HG03469 (cell line): ENCODE results near the gene TTC33.
"Not testable (repeated sequence)": the region's sequence is repeated elsewhere in the genome, so short reads cannot be mapped to it uniquely, and the experiment has no call there.

Experiments
- ATAC-seq: cut with Tn5 transposase; IDR thresholded peaks from one replicate; pipeline ENCODE4 v1.9.1; 2021; ENCODE audit warnings: mild to moderate bottlenecking, moderate library complexity, moderate number of reproducible peaks; ENCODE audit not compliant: unreplicated experiment

TTC33 gene, protein sequence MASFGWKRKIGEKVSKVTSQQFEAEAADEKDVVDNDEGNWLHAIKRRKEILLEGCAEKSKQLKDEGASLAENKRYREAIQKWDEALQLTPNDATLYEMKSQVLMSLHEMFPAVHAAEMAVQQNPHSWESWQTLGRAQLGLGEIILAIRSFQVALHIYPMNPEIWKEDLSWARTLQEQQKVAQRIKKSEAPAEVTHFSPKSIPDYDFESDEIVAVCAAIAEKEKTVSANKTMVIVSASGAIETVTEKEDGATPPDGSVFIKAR

DNA sequence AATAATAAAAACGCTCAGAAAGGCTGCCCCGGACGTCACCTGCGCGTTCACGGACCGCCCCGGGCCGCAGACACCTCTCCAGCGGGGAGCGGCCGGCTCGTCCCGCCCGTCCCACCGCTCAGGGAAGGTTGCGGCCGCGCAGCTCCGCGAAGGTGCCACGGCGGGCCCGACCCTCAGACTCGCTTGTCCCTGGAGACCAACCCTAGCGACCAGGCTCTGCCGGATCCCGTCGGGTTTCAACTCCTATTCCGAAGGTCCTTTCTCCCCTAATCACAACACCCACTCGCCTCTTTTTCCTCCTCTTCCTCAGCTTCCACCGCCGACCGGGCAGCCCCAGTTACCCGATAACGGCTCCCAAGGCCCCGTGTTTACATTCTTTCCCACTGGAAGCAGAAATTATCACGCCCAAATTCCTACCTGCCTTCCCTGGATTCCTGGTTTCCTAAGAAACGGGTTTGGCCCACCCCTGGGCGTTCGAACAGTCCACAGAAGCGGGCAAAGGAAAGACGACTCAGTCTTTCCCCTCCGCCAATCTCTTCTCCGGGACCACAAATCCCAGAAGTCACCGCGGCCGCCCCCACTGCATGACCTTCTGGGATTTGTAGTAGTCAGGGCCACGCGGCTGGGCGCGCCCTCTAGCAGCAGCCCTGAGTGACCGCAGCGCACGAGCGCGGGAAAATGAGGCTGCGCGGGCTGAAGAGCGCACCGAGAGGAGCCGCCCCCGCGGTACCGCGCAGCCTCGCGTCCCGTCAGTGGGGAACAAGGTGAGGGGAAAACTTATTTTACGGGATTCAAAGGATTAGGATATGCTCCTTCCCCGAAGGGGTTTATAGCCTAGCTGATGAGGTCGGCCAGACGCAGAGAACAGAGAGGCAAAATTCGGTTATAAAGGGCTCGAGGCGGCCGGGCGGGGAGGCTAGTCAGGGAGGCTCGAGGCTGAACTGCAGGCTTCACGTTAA is at the start of gene TTC33:
TTC33 (minus strand) TSS at position 555 of the 959 bp plus-strand sequence. CDS start 8,943 bp downstream, outside the sequence.
- peak; percentile 86 for ATAC-seq

DNA sequence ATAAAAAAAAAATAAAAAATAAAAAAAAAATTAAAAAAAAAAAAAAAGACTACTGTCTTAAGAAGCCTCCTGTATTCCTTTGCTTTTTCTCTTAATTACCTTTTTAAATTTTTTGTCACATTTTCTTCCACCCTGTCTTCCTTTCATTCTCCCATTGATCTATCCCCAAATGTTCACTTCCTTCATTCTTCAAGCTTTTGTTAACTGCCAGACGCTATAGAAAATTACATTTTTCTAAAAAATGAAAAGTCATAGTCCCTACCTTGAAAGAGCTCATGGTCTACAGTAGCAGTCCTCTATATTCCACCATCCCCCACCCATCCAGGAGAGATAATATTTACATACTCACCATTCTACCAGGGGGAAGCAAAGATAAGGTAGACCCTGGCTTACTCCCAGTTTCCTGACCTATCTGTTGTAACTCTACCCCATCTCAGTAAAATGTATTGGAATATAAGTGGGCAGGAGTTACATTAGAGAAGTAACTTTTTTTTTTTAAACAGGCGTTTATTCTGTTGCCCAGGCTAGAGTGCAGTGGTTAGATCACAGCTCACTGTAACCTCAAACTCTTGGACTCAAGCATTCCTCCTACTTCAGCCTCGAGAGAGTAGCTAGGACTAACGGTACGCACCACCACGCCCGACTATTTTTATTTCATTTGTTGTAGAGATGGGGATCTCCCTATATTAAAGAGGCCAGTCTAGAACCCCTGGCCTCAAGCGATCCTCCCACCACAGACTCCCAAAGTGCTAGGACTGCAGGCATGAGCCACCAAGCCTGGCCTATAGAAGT is 46.2 kb upstream of the TTC33 start:
- ATAC-seq, result no peak

DNA sequence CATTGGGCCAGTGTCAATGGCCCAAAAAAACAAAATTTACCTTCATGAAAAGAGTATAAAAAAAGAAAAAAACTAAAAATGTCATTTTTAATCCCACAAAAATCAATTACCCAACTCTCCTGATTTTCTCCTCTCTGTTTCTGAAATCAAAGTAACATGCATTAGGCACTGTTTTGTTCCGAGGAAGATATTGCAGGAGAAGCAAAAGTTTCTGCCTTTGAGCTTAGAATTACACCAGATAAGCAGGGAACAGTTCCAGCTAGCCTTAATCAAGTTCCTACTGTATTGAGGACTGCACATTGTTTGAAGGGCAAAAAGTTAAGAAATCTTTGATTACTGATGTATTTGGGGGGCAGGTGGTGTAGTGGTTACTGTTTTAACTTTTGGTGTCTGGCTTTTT is 43.5 kb upstream of the TTC33 start:
- no peak for ATAC-seq

DNA sequence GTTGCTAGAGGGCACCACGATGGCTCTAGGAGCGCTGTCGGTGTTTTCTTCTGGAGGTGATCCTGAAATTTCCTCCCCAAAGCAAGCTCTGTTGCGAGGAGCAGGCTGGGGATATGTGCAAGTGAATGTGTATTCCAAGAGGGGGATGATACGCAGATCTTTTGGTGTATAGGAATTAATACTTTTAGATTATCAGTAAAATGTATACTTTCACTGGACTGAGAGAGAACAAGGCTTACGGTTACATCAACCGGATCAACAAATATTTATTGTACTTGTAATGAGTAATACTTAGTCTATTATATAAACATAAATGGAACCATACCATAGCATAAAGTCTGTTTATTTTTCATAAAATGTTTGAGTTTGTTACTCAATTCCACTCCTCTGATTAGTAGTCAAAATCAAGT is 43.0 kb upstream of the TTC33 start:
- ATAC-seq, result no peak

DNA sequence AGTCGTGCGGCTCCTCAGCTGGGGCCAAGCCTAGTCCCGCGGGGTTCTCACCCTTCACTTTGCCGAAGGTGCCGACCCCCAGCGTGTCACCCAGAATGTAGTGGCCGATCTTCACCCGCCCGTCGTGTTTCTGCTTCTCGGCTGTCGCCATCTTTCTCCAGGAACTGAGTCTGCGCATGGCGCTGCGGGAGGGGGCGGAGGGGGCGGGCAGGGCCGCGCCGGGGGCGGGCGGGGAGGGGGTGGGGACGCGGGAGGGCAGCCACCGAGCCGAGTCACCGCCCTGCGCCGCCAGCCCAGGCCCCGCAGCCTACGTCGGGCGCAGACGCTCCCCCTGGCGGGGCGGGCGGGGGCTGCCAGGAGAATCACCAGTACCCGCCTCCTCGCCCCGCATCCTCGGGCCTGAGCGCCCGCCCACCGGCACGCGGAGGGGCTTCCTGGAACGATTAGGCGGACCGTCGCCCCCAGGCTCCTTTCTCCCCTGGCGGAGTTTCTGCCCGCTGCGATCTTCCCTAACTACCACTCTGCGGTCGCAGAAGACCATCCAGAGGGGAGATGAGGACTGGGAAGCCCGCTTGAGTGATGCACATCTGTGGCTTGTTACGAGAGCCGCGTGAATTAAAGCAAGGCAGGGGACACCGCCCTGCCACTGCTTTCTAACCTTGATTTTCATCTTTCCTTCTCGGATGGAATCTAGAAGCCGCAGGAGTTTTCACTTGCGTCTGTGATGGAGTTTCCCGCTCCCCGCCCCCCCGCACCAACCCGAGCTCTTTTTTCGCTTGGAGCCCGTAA is 42.4 kb upstream of the TTC33 start, which contains the start of gene PRKAA1:
PRKAA1 (minus strand) TSS at position 363 of the 789 bp plus-strand sequence; CDS start at position 178, 185 bp downstream.
- peak; percentile 92 for ATAC-seq

DNA sequence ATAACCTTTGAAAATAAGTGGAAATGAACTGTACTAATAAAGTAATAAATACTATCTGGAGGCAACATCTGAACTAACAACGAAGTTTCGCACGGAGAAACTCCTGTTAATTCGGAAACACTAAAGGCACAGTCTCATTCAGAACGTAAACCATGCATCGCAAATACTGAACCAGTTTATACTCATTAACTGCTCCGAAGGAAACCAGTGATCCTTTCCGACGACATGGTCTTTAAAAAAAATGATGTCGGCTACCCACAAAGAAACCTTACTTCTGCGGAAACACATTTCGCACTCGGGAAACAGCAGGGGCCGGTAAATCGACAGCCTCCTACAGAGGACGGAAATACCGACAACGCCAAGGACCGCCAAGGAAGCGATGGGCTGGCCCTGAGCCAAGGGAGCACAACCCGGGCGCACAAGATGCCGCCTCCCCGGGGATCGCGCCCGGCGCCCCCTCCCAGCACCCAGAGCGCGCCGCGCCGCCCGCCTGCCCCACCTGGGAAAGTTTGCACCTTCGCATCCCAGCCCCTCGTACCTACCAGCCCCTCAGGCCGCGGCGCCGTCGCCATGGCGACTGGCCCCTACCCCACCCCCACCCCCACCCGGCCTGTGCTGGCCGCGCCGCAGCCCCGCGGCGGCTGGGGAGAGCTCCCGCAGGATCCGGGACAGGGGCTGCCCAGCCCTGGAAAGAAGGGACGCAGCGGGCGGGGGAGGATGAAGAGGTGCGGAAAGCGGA is 41.7 kb upstream of the TTC33 start:
- ATAC-seq, result peak; percentile 15

DNA sequence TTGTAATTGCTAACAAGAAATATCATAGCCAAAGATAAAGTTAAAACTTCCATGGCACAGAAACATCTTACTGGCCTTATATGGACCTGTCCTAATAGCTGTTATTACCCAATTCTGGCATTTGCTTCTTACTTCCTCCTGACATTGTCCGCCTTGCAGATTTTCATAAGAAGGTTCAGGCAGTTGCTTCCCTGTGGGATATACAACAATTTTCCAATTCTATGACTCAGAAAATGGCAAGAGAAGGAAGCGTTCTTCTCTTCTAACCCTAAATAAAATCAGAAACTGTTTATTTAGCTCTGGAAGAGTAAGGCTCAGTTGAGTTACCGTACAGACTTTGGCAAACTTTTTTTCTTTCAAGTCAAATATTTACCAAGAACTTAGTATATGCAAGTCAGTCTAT is 40.7 kb upstream of the TTC33 start:
- no peak for ATAC-seq

DNA sequence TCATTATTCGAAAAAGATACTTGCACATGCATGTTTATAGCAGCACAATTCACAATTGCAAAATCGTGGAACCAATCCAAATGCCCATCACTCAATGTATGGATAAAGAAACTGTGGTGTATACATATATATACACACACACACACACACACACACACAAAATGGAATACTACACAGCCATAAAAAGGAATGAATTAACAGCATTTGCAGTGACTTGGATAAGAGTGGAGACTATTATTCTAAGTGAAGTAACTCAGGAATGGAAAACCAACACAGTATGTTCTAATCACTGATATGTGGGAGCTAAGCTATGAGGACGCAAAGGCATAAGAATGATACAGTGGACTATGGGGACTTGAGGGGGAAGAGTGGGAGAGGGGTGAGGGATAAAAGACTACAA is 39.1 kb upstream of the TTC33 start:
- not testable (repeated sequence) for ATAC-seq

DNA sequence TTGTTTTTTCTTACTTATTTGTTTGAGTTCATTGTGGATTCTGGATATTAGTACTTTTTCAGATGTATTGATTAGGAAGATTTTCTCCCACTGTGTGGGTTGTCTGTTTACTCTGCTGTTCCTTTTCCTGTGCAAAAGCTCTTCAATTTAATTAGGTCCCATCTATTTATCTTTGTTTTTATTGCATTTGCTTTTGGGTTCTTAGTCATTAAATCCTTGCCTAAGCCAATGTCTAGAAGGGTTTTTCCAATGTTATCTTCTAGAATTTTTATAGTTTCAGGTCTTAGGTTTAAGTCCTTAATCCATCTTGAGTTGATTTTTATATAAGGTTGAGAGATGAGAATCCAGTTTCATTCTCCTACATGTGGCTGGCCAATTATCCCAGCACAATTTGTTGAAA is 38.6 kb upstream of the TTC33 start:
- not testable (repeated sequence) for ATAC-seq

DNA sequence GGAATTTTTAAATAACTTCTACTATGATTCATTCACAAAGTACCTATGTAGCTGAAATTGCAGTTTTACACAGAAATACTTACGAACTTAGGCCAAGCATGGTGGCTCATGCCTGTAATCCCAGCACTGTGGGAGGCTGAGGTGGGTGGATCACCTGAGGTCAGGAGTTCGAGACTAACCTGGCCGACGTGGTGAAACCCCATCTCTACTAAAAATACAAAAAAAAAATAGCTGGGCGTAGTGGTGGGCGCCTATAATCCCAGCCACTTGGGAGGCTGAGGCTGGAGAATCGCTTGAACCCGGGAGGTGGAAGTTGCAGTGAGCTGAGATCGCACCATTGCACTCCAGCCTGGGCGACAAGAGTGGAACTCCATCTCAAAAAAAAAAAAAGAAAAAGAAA is 36.9 kb upstream of the TTC33 start:
- not testable (repeated sequence) for ATAC-seq

DNA sequence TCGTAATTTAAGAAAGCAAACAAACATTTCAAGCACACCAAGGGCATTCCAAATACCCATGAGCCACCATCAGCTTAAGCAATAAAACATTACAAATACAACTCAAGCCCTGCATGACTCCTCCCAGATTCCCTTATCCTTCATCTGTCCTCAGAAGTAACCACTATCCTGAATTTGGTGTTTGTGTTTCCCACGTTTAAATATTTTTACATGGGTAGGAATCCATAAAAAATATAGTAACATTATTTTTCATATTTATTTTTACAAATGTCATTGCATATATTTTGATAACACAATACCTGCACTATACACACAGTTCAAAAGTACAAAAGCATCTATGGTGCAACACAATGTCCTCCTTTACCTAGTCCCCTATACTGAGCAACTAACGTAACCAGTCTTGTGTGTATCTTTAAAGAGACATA is 36.0 kb upstream of the TTC33 start:
- ATAC-seq, result no peak

DNA sequence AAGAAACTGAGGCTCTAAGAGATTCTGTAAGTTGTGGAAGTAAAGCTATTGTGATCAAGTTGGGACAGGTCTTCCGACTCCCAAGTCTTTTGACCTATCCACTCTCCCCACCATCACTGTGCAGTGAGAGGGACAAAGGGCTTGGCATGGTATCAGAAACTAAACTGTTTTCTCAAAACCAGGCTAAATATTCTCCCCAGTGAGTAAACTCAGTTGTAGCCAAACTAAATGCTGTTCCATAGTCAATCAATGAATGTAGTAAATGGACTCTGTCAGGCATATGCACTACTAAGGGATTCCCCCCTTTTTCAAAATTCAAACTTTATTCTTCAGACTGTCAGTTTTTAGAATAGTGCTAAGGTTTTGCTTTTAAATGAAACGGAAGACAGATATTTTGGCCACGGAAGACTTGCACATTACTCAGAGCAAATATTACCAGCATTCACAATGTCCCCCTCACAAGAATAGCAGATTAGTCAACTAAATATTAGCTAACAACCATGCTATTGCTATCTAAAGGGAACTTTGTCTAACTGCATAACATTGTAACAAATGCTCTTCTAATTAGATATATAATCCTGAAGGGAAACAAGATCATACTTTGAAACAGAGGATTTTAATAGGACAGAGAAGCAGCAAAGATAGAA is 35.3 kb upstream of the TTC33 start:
- ATAC-seq, result no peak

DNA sequence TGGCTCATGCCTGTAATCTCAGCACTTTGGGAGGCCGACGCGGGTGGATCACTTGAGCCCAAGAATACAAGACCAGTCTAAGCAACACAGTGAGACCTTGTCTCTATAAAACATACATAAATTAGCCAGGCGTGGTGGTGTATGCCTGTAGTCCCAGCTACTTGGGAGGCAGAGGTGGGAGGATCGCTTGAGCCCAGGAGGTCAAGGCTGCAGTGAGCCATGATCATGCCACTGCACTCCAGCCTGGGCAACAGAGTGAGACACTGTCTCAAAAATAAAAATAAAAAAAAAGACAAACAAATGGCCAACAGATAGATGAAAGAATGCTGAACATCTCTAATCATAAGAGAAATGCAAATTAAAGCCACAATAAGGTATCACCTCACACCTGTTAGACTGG is 33.2 kb upstream of the TTC33 start:
- not testable (repeated sequence) for ATAC-seq

DNA sequence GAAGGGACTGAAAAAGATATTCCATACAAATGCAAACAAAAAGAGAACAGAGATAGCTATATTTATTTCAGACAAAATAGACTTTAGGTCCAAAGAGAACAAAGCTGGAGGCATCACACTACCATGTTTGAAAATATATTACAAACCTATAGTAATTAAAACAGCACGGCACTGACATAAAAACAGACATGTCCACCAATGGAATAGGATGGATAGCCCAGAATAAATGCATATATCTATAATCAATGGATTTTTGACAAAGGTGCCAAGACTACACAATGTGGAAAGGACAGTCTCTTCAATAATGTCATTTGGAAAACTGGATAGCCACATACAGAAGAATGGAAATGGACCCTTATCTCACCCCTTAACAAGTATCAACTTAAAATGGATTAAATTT is 32.2 kb upstream of the TTC33 start:
- no peak for ATAC-seq

DNA sequence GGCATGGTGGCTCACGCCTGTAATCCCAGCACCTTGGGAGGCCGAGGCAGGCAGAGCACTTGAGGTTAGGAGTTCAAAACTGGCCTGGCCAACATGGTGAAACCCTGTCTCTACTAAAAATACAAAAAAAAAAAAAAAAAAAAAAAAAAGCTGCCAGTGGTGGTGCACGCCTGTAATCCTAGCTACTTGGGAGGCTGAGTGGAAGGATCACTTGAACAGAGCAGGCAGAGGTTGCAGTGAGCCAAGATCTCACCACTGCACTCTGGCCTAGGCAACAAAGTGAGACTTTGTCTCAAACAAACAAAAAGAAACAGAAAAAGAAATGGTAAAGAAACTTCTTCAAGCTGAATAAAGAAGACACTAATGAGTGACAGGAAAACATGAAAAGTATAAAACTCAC is 30.9 kb upstream of the TTC33 start:
- ATAC-seq, result not testable (repeated sequence)

DNA sequence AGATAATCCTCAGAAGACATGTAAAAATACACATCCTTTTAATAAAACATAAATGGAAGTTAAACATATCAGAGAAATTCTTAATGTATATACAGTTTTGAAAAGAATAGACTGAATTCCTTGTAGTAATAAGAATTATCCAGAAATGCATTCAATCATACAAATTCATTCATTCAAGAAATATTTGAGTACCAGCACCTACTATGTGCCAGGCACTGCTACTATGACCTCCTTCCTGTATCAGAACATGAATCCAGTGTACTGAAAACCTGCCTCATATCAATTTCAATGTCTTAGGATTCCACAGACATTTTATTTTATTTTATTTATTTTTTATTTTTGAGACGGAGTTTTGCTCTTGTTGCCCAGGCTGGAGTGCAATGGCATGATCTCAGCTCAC is 29.2 kb upstream of the TTC33 start:
- no peak for ATAC-seq

DNA sequence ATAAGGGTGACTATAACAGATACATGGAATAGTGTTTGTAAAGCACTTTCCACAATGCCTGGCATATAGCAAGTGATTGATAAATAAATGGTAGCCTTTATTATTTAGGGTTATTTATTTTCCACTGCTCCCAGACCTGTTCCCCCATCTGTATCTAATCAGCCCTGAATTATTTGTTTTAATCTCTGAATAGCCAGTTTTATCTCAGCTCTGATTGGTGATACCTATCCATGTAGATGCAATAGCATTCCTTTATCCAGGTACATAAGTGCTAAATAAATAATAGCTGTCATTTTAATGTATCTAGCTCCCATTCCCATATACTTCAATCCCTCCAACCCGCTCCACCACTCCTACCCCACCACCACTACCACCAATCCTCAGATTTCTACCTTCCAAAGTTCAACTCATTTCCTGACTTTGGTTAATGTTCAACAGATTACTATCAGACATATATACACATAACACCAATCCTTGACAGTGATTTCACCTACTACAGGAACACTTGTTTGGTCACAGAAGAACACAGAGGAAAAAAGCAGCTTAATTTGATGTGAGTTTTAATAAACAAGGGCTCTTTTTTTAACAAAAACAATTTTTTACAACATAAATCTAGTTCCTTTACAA is 28.4 kb upstream of the TTC33 start:
- ATAC-seq, result no peak

DNA sequence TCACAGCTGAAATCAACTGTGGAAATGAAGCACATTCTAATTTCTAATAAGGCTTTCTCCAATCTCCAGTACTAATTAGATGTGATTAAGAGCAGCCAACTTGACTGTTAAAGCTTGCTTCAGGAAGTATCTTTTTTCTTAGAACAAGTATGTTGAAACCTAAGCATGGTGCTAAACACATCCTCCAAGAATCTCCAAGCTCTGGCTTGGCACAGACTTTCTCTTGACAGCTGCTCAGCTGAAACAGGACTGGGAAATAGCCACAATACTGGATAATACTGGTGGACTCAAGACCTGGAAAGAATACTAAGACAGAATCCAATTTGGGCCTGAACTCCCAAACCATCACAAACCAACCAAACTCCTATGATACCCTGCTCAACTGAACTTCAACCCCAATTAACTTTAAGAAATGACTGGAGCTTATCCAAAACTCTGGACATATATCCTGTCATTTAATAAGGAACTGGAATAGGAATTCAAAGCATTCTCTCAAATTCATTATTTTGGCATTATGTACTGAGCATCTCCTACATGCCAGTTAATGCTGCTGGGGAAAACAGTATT is 26.2 kb upstream of the TTC33 start:
- ATAC-seq, result no peak
